ENCODE measurements around the gene SYT8.

Gene SYT8

GRCh38 chr11:1856306-1857005 lies 21.7 kb downstream of the SYT8 start:
- Histone ChIP-seq H3K4me1 (ENCODE audit: control insufficient read depth, insufficient read depth, low read length, poor library complexity, severe bottlenecking) (peaks cover 11% of the 10 kb centered on the region), H3K9me3 (ENCODE audit: control insufficient read depth, low read length) (no peaks in the 10 kb centered on the region), H3K36me3 (ENCODE audit: control insufficient read depth, insufficient read depth, low read length) (no peaks in the 10 kb centered on the region), H3K4me3 (ENCODE audit: extremely low read depth, insufficient read depth, low read length, poor library complexity, severe bottlenecking) (no peak overlapping the region), H3K27ac (ENCODE audit: low read depth, low read length, severe bottlenecking) (no peak overlapping the region)
- 94 to 95% methylated on average over 10 to 13 of the region's 13 CpGs for WGBS, 2 experiments (ENCODE audit: insufficient coverage in 2 of 2)

GRCh38 chr11:1857064-1857463 lies 22.3 kb downstream of the SYT8 start:
- 83 to 89% methylated on average over 7 to 8 of the region's 11 CpGs for WGBS, 2 experiments (ENCODE audit: insufficient coverage in 2 of 2)
- H3K36me3 ChIP-seq (ENCODE audit: control insufficient read depth, insufficient read depth, low read length) = no peaks in the 10 kb centered on the region
- H3K4me1 ChIP-seq (ENCODE audit: control insufficient read depth, insufficient read depth, low read length, poor library complexity, severe bottlenecking) = peaks cover 11% of the 10 kb centered on the region
- H3K9me3 ChIP-seq (ENCODE audit: control insufficient read depth, low read length) = no peaks in the 10 kb centered on the region
- H3K27ac ChIP-seq (ENCODE audit: low read depth, low read length, severe bottlenecking) = no peak overlapping the region
- H3K4me3 ChIP-seq (ENCODE audit: extremely low read depth, insufficient read depth, low read length, poor library complexity, severe bottlenecking) = no peak overlapping the region

DNA sequence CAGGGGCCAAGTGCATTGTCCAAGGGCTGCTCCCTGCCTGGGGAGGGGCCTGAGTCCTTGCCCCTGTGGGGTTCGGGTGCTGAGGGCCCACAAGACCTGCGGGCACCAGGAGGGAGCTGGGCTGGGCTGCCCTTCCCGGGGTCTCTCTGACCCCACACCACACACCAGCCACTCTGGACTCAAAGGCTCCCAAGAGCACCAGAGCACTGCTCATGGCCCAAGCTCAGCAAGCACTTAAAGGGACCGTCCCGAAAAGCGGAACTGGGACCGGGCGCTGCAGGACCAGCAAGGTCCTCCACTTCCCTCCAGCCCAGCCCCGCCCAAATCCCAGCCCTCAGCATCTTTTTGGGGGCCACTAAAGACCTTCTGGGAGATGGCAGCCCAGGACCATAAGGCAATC lies 23.4 kb downstream of the SYT8 start:
- no peak overlapping the region for H3K4me3 ChIP-seq (ENCODE audit: extremely low read depth, insufficient read depth, low read length, poor library complexity, severe bottlenecking)
- peaks cover 17% of the 10 kb centered on the region for H3K4me1 ChIP-seq (ENCODE audit: control insufficient read depth, insufficient read depth, low read length, poor library complexity, severe bottlenecking)
- WGBS, 2 experiments (ENCODE audit: insufficient coverage in 2 of 2) = 91 to 96% methylated on average over 6 to 7 of the region's 9 CpGs
- H3K36me3 ChIP-seq (ENCODE audit: control insufficient read depth, insufficient read depth, low read length) = no peaks in the 10 kb centered on the region
- H3K27ac ChIP-seq (ENCODE audit: low read depth, low read length, severe bottlenecking) = no peak overlapping the region
- no peaks in the 10 kb centered on the region for H3K9me3 ChIP-seq (ENCODE audit: control insufficient read depth, low read length)

GRCh38 chr11:1858576-1858975 lies 23.8 kb downstream of the SYT8 start:
- no peak overlapping the region for H3K4me3 ChIP-seq (ENCODE audit: extremely low read depth, insufficient read depth, low read length, poor library complexity, severe bottlenecking)
- H3K27ac ChIP-seq (ENCODE audit: low read depth, low read length, severe bottlenecking) = no peak overlapping the region
- WGBS, 2 experiments (ENCODE audit: insufficient coverage in 2 of 2) = 90% methylated on average over 3 of the region's 7 CpGs; no CpG with 5 or more reads in 1 of the 2 experiments
- no peaks in the 10 kb centered on the region for H3K9me3 ChIP-seq (ENCODE audit: control insufficient read depth, low read length)
- H3K4me1 ChIP-seq (ENCODE audit: control insufficient read depth, insufficient read depth, low read length, poor library complexity, severe bottlenecking) = peaks cover 19% of the 10 kb centered on the region
- no peaks in the 10 kb centered on the region for H3K36me3 ChIP-seq (ENCODE audit: control insufficient read depth, insufficient read depth, low read length)

DNA sequence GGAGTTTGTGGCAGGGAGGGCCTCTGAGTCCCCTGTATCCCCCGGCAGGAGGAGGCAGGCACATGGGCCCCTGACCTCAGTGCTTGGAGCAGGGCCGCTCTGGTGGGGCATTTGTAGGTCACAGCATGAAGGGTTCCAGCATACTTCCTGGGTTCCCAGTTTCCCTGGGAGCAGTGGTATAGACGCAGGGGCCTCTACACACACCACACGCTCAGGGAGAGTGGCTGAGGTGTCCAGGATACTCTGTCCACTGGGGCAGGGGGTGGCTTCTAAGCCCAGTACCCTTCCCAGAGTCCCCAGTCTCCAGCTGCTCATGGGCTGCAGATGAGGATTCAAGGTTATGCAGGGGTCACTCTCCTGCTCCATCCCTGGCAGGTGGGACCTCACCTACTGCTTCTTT lies 24.2 kb downstream of the SYT8 start:
- Histone ChIP-seq H3K4me3 (ENCODE audit: extremely low read depth, insufficient read depth, low read length, poor library complexity, severe bottlenecking) (no peak overlapping the region), H3K9me3 (ENCODE audit: control insufficient read depth, low read length) (no peaks in the 10 kb centered on the region), H3K27ac (ENCODE audit: low read depth, low read length, severe bottlenecking) (no peak overlapping the region), H3K36me3 (ENCODE audit: control insufficient read depth, insufficient read depth, low read length) (no peaks in the 10 kb centered on the region), H3K4me1 (ENCODE audit: control insufficient read depth, insufficient read depth, low read length, poor library complexity, severe bottlenecking) (peaks cover 23% of the 10 kb centered on the region)
- WGBS, 2 experiments (ENCODE audit: insufficient coverage in 2 of 2) = 87 to 100% methylated on average over 2 to 4 of the region's 4 CpGs

GRCh38 chr11:1860108-1860507 lies 25.3 kb downstream of the SYT8 start:
- H3K4me1 ChIP-seq (ENCODE audit: control insufficient read depth, insufficient read depth, low read length, poor library complexity, severe bottlenecking) = peaks cover 34% of the 10 kb centered on the region
- H3K36me3 ChIP-seq (ENCODE audit: control insufficient read depth, insufficient read depth, low read length) = no peaks in the 10 kb centered on the region
- H3K4me3 ChIP-seq (ENCODE audit: extremely low read depth, insufficient read depth, low read length, poor library complexity, severe bottlenecking) = no peak overlapping the region
- H3K9me3 ChIP-seq (ENCODE audit: control insufficient read depth, low read length) = no peaks in the 10 kb centered on the region
- H3K27ac ChIP-seq (ENCODE audit: low read depth, low read length, severe bottlenecking) = no peak overlapping the region
- WGBS, 2 experiments (ENCODE audit: insufficient coverage in 2 of 2) = 89% methylated on average over 1 of the region's 1 CpG; no CpG with 5 or more reads in 1 of the 2 experiments

DNA sequence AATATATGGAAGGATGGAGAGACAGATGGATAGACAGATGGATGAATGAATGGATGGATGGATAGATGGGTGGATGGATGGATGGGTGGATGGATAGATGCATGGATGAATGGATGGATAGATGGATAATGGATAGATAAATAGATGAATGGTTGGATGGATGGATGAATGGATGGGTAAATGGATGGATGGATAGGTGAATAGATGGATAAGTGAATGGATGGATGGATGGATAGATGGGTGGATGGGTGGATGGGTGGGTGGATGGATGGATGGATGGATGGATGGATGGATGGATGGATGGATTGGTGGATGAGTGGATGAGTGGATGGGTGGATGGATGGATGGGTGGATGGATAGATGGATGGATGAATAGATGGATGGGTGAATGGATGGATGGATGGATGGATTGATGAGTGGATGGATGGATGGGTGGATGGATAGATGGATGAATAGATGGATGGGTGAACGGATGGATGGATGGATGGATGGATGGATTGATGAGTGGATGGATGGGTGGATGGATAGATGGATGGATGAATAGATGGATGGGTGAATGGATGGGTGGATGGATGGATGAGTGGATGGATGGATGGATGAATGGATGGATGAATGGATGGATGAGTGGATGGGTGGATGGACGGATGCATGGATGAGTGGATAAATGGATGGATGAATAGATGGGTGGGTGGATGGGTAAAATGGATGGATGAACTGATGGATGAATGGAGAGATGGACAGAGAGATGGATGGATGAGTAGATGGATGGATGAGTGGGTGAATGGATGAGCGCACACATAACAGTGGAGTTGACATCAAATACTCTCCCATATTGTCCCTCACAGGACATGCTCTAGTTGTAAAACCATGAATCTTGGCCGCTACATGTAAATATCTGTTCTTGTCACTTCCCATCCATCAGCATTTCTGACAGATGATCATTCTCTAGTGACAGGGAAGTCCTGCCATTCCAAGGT lies 26.9 kb downstream of the SYT8 start:
- peaks cover 26% of the 10 kb centered on the region for H3K4me1 ChIP-seq (ENCODE audit: control insufficient read depth, insufficient read depth, low read length, poor library complexity, severe bottlenecking)
- no peaks in the 10 kb centered on the region for H3K36me3 ChIP-seq (ENCODE audit: control insufficient read depth, insufficient read depth, low read length)
- 85 to 94% methylated on average over 3 of the region's 4 CpGs for WGBS, 2 experiments (ENCODE audit: insufficient coverage in 2 of 2)
- H3K9me3 ChIP-seq (ENCODE audit: control insufficient read depth, low read length) = no peaks in the 10 kb centered on the region
- no peak overlapping the region for H3K4me3 ChIP-seq (ENCODE audit: extremely low read depth, insufficient read depth, low read length, poor library complexity, severe bottlenecking)
- no peak overlapping the region for H3K27ac ChIP-seq (ENCODE audit: low read depth, low read length, severe bottlenecking)

DNA sequence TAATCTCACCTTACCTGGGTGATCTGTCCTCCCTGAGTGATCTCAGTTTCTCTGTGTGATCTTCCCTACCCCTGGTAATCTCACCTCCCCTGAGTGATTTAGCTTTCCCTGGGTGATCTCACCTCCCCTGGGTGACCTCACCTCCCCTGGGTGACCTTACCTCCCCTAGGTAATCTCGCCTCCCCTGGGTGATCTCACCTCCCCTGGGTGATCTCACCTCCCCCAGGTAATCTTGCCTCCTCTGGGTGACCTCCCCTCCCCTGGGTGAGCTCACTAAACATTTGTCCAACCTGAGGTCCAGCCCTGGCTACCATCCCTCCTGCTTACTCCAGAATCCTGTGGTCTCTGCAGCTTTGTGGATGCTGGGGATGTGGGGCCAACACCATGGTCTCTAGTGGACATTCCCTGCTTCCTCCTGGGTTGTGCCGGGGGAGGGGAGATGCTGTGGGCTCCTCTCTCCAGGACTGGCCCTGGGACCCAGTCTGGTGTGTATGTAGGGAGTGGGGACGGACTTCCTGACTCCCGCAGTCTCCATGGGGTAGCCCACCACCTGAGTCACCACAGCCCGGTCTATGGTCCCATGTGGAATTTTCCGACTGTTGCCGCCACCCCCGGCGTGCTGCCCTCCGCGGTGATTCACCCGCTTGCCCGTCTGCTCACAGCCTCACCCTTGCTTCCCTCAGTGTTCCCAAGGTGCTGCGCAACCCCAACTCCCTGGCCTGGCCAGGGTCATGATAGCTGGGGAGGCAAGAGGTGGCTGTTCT lies 28.0 kb downstream of the SYT8 start:
- Histone ChIP-seq H3K36me3 (ENCODE audit: control insufficient read depth, insufficient read depth, low read length) (no peaks in the 10 kb centered on the region), H3K27ac (ENCODE audit: low read depth, low read length, severe bottlenecking) (peak overlapping the region; percentile 74), H3K4me3 (ENCODE audit: extremely low read depth, insufficient read depth, low read length, poor library complexity, severe bottlenecking) (no peak overlapping the region), H3K9me3 (ENCODE audit: control insufficient read depth, low read length) (no peaks in the 10 kb centered on the region), H3K4me1 (ENCODE audit: control insufficient read depth, insufficient read depth, low read length, poor library complexity, severe bottlenecking) (peaks cover 26% of the 10 kb centered on the region)
- 65 to 72% methylated on average over 7 to 10 of the region's 14 CpGs for WGBS, 2 experiments (ENCODE audit: insufficient coverage in 2 of 2)

GRCh38 chr11:1863352-1864216 lies 28.8 kb downstream of the SYT8 start:
- Histone ChIP-seq H3K36me3 (ENCODE audit: control insufficient read depth, insufficient read depth, low read length) (no peaks in the 10 kb centered on the region), H3K9me3 (ENCODE audit: control insufficient read depth, low read length) (no peaks in the 10 kb centered on the region), H3K4me1 (ENCODE audit: control insufficient read depth, insufficient read depth, low read length, poor library complexity, severe bottlenecking) (peaks cover 26% of the 10 kb centered on the region), H3K4me3 (ENCODE audit: extremely low read depth, insufficient read depth, low read length, poor library complexity, severe bottlenecking) (no peak overlapping the region), H3K27ac (ENCODE audit: low read depth, low read length, severe bottlenecking) (peak overlapping the region; percentile 74)
- 43 to 51% methylated on average over 25 to 27 of the region's 27 CpGs for WGBS, 2 experiments (ENCODE audit: insufficient coverage in 2 of 2)

GRCh38 chr11:1864231-1864630 lies 29.4 kb downstream of the SYT8 start:
- Histone ChIP-seq H3K36me3 (ENCODE audit: control insufficient read depth, insufficient read depth, low read length) (no peaks in the 10 kb centered on the region), H3K4me1 (ENCODE audit: control insufficient read depth, insufficient read depth, low read length, poor library complexity, severe bottlenecking) (peaks cover 26% of the 10 kb centered on the region), H3K9me3 (ENCODE audit: control insufficient read depth, low read length) (no peaks in the 10 kb centered on the region), H3K4me3 (ENCODE audit: extremely low read depth, insufficient read depth, low read length, poor library complexity, severe bottlenecking) (no peak overlapping the region), H3K27ac (ENCODE audit: low read depth, low read length, severe bottlenecking) (no peak overlapping the region)
- 71 to 84% methylated on average over 12 to 18 of the region's 18 CpGs for WGBS, 2 experiments (ENCODE audit: insufficient coverage in 2 of 2)
